Ovary (tissue), 9 donors: ENCODE measurements around the gene CRACR2B. TPM values are rescaled to one million over a fixed set of nuclear protein-coding genes. Genes with fewer than 3 reads are reported as not detected.

ENCODE experiments used
- DNase-seq, 5 donors: peaks; one replicate each; pipeline ENCODE4 v3.0.0-alpha.2; 2019 to 2020
- H3K27ac ChIP-seq, 2 donors: fragments of 200-600 bp; one replicate each; pipeline versions ENCODE4 v1.5.1 to v1.8.0; 2019 to 2022
- H3K27me3 ChIP-seq: fragments of 200-600 bp; one replicate; pipeline ENCODE4 v1.8.0; 2022
- H3K36me3 ChIP-seq: fragments of 200-600 bp; sonication (generic); one replicate; pipeline ENCODE4 v1.5.1; 2019
- H3K4me1 ChIP-seq: one replicate; pipeline ENCODE4 v1.8.1; 2013; ENCODE audit warnings: mild to moderate bottlenecking, moderate library complexity; ENCODE audit not compliant: insufficient read depth
- H3K4me3 ChIP-seq: fragments of 200-600 bp; sonication (generic); one replicate; pipeline ENCODE4 v1.5.1; 2017
- H3K9me3 ChIP-seq, 2 donors: fragments of 200-600 bp in 1 of 2; sonication (generic) in 1 of 2; one replicate each; pipeline versions ENCODE4 v1.5.1 to v1.8.1; 2013 to 2019; ENCODE audit warnings: mild to moderate bottlenecking in 1 of 2, moderate library complexity in 1 of 2
- EP300 ChIP-seq: sonication (generic); formaldehyde crosslinking; IDR thresholded peaks from one replicate; pipeline ENCODE4 v1.6.1; 2017; ENCODE audit warnings: antibody characterized with exemption
- POLR2A ChIP-seq: fragments of 450-650 bp; IDR thresholded peaks from one replicate; pipeline ENCODE4 v1.6.1; 2017; ENCODE audit warnings: antibody characterized with exemption, mild to moderate bottlenecking, moderate library complexity
- WGBS, 3 donors: extraction: QIAGEN DNeasy Blood & Tissue Kit in 1 of 3; methylation state at CpG; one replicate each; pipeline versions ENCODE4 v1.1.5 to v1.1.7; 2013 to 2017; 5-methylcytosine and 5-hydroxymethylcytosine counted together
- intact Hi-C, 4 donors: fragments of 100-400 bp; cut with DNase I; formaldehyde crosslinking; loops; one replicate each; pipeline versions ENCODE4 v1.11.0 to v1.15.1; 2022 to 2023
- polyA plus RNA-seq, 2 donors: library from polyadenylated mRNA; stranded (reverse); fragments of 200-250 nt in 1 of 2; fragments of 350-450 nt in 1 of 2; fragmentation: Illumina TruSeq in 1 of 2; extraction: RNeasy Lipid Tissue Mini Kit (QIAGEN cat#74804) in 1 of 2; gene quantifications; one replicate each; pipeline ENCODE4 v1.2.3, GENCODE V29; 2013 to 2014
- total RNA-seq, 7 donors: library from RNA; depleted of rRNA in 2 of 7; stranded (reverse); fragments of >200 nt in 2 of 7; fragmentation: NEBNext Ultra II Directional in 3 of 7; extraction: Animal tissue kit (Norgen Biotek cat#: 25700) in 3 of 7; gene quantifications; one replicate each; pipeline versions ENCODE4 v1.1.0 to v1.2.4, GENCODE V29; 2016 to 2023
- TF ChIP-seq, protein P1 (sequence below), 3 donors: fragments of 450-650 bp in 2 of 3; fragments of 200-600 bp in 1 of 3; IDR thresholded peaks; one replicate each; pipeline versions ENCODE4 v1.5.1 to v1.8.0; 2016 to 2022; ENCODE audit warnings: antibody characterized with exemption in 3 of 3, mild to moderate bottlenecking in 1 of 3
- donor health status: DM: no; HTN: no; CAD: no; lungs with moderate emphysema.
- donor health status: DM: no; HTN: no; CAD: no.
- donor health status: Bipolar disorder and iron deficiency.
- donor health status: DM: yes; HTN: yes; CAD: no.
- donor health status: DM: no; HTN: no; CAD: no.
- donor health status: DM: yes; HTN: yes; CAD: no.

Gene CRACR2B
- total and polyA plus RNA-seq, 9 donors = 0.18 to 6.5 (median 3.9) TPM

DNA sequence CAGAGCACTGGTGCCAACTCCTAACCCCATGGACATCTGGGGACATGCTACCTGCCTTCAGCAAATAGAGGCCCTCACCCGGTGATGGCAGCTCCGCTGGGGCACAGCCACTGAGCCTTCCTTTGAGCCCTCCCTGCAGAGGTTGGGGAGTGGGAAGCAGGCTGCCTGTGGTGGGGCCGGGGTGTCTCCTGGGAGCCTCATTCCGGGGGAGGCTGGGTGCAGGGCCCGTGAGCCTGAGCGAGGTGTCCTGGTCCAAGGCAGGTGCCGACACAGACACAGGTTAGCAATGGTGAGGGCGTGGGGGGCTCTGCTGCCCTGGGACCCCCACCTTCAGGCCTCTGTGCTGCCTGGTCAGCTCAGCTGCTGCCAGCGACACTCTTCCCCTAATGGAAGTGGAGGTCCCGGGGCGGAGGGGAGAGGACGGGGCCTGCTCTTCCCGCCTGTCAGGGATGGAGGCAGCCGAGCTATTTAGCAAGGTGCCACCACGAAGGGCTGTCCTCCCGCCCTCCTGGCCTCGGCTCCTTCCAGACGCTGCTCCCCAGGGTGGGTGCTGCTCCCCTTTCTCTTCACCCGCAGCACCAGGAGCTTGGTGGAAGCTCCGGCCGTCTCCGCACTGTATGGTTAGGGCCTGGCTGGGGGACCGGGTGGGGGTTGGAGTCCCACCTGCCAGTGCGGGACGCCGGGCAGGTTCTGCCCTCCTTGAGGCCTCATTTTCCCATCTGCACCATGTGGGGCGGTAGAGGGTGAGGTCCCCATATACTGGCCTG is 26.1 kb downstream of the CRACR2B start:
- 91 to 92% (median 91%) methylated on average over 25 to 27 of the region's 27 CpGs for WGBS, 3 donors
- H3K9me3 ChIP-seq = no peaks in the 10 kb centered on the region
- H3K27me3 ChIP-seq = no peaks in the 10 kb centered on the region
- intact Hi-C loops = loop anchor here in 2 of 4 donors (10.0 kb wide), 2 partner anchors 151 to 201 kb away; no protein-coding TSS in a partner anchor
- no peaks in the 10 kb centered on the region for H3K36me3 ChIP-seq
- no peak overlapping the region for H3K4me3 ChIP-seq
- peaks cover 20% of the 10 kb centered on the region for H3K4me1 ChIP-seq
- H3K27ac ChIP-seq = no peak overlapping the region
- no peak for DNase-seq
- TF ChIP-seq EP300 = no peak

DNA sequence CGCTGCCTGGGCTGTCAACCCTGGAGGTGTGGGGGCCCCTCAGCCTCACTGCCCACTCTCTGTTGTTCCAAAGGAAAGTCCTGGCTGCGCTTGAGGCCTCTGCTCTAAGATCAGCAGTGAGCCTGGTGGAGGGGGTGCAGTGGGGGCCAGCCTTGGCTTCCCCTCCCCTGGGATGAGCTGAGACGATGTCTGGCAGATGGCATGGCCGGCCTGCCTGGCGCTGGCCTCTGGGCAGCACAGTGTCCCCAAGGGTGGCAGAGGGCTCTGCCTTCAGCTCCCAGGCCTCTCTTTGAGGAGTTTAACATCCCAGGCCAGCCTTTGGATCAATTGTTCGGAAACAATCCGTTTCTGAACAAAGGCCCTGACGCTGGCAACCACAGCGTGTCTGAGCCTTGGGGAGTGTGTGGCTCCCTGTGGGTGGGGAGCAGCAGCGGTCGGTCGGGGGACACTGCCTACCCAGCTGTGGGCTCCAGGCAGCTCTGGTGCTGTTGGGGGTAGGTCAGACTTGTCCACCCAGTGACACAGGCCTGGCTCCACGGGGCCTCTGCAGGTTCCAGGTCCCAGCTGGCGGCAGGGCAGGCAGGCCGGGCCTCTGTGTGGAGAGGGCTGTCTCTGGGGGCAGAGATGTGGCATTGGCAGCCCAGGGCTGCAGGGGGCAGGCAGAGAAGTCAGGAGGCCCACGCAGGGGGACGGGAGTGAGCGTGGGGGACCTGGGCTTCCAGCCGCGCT is 27.0 kb downstream of the CRACR2B start:
- 80 to 84% (median 83%) methylated on average over 17 to 20 of the region's 20 CpGs for WGBS, 3 donors

DNA sequence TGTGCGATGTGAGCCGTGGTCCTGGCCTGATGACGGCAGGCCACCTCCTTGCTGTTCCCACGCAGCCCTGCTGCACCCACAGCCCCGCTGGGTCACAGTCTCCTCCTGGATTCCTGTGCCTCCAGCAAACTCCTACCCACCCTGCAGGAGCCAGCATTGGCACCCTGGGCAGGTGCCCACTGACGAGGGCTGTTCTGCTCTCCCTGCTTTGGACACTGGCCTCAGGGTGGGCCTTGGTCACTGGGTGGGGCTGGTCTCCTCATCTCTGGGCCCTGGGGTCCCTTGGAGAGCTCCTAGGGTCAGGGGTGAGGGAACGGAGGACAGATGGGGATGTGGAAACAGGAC is 27.6 kb downstream of the CRACR2B start:
- H3K27ac ChIP-seq = no peak overlapping the region
- WGBS, 3 donors = 83 to 89% (median 87%) methylated on average over 7 of the region's 7 CpGs
- H3K9me3 ChIP-seq = no peaks in the 10 kb centered on the region
- no peak for DNase-seq
- intact Hi-C loops = loop anchor here in 2 of 4 donors (5.0 to 10.0 kb wide), 3 partner anchors 149 to 199 kb away; no protein-coding TSS in a partner anchor
- peaks cover 22% of the 10 kb centered on the region for H3K4me1 ChIP-seq
- H3K27me3 ChIP-seq = no peaks in the 10 kb centered on the region
- no peak overlapping the region for H3K4me3 ChIP-seq
- no peak for TF ChIP-seq EP300
- TF ChIP-seq POLR2A = no peak
- TF ChIP-seq, protein P1, sequence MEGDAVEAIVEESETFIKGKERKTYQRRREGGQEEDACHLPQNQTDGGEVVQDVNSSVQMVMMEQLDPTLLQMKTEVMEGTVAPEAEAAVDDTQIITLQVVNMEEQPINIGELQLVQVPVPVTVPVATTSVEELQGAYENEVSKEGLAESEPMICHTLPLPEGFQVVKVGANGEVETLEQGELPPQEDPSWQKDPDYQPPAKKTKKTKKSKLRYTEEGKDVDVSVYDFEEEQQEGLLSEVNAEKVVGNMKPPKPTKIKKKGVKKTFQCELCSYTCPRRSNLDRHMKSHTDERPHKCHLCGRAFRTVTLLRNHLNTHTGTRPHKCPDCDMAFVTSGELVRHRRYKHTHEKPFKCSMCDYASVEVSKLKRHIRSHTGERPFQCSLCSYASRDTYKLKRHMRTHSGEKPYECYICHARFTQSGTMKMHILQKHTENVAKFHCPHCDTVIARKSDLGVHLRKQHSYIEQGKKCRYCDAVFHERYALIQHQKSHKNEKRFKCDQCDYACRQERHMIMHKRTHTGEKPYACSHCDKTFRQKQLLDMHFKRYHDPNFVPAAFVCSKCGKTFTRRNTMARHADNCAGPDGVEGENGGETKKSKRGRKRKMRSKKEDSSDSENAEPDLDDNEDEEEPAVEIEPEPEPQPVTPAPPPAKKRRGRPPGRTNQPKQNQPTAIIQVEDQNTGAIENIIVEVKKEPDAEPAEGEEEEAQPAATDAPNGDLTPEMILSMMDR (IDR thresholded peaks at IDR 0.05) = no peak
- H3K36me3 ChIP-seq = no peaks in the 10 kb centered on the region

More for the DNA sequence above, 27.0 kb downstream of the CRACR2B start:
- TF ChIP-seq EP300 (no peak), POLR2A (no peak)
- TF ChIP-seq, protein P1 (IDR thresholded peaks at IDR 0.05) = no peak
- H3K27ac ChIP-seq = no peak overlapping the region
- H3K36me3 ChIP-seq = no peaks in the 10 kb centered on the region
- H3K4me1 ChIP-seq = peaks cover 22% of the 10 kb centered on the region
- no peaks in the 10 kb centered on the region for H3K9me3 ChIP-seq
- no peak for DNase-seq
- intact Hi-C loops = loop anchor here in 2 of 4 donors (5.0 to 10.0 kb wide), 3 partner anchors 150 to 200 kb away; no protein-coding TSS in a partner anchor
- no peak overlapping the region for H3K4me3 ChIP-seq
- no peaks in the 10 kb centered on the region for H3K27me3 ChIP-seq

DNA sequence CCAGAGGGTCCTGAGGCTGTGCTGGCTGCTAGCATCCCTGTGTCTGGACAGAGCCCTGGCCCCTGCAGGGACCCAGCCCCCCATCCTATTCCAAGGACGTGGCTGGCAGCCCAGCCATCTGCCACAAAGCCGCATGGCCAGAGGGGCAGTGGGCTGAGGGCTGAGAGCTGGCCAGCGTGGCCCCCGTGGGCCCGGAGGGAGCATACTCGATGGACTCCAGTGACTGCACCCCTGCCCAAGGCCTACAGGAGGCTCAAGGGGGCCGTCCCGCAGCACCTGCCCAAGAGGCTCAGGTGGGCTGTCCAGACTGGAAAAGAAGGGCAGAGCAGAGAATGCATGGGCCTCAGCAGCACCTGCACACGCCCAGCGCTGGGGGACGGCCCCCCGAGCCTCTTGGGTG is 28.1 kb downstream of the CRACR2B start:
- intact Hi-C loops = loop anchor here in 2 of 4 donors (5.0 to 10.0 kb wide), 3 partner anchors 149 to 199 kb away; no protein-coding TSS in a partner anchor
- WGBS, 3 donors = 62 to 85% (median 71%) methylated on average over 4 to 12 of the region's 12 CpGs
- H3K4me3 ChIP-seq = no peak overlapping the region
- no peaks in the 10 kb centered on the region for H3K36me3 ChIP-seq
- H3K27ac ChIP-seq = no peak overlapping the region
- peaks cover 17% of the 10 kb centered on the region for H3K4me1 ChIP-seq
- TF ChIP-seq EP300 (no peak), POLR2A (no peak)
- TF ChIP-seq, protein P1 (IDR thresholded peaks at IDR 0.05) = no peak
- no peaks in the 10 kb centered on the region for H3K27me3 ChIP-seq
- no peak for DNase-seq
- no peaks in the 10 kb centered on the region for H3K9me3 ChIP-seq
